HEK293T (cell line): ENCODE results near the gene XRCC1.

Experiments used
- ARNT ChIP-seq: fragments of 450-650 bp; IDR thresholded peaks from 2 replicates; pipeline ENCODE4 v1.6.1; 2017; ENCODE audit warnings: mild to moderate bottlenecking
- BHLHE40 ChIP-seq: fragments of 450-650 bp; IDR thresholded peaks from 2 replicates; pipeline ENCODE4 v1.6.1; 2016; ENCODE audit warnings: mild to moderate bottlenecking, moderate library complexity, borderline replicate concordance
- CTBP1 ChIP-seq: fragments of 450-650 bp; IDR thresholded peaks from 2 replicates; pipeline ENCODE4 v1.6.1; 2016; ENCODE audit warnings: borderline replicate concordance
- FOXA1 ChIP-seq: fragments of 450-650 bp; IDR thresholded peaks from 2 replicates; pipeline ENCODE4 v1.6.1; 2016; ENCODE audit warnings: mild to moderate bottlenecking
- FOXK2 ChIP-seq: fragments of 450-650 bp; IDR thresholded peaks from 2 replicates; pipeline ENCODE4 v1.6.1; 2016; ENCODE audit warnings: mild to moderate bottlenecking
- FOXM1 ChIP-seq: fragments of 450-650 bp; IDR thresholded peaks from 2 replicates; pipeline ENCODE4 v1.6.1; 2017; ENCODE audit warnings: mild to moderate bottlenecking, borderline replicate concordance
- HDGF ChIP-seq: fragments of 450-650 bp; IDR thresholded peaks from 2 replicates; pipeline ENCODE4 v1.6.1; 2017; ENCODE audit warnings: antibody characterized with exemption, borderline replicate concordance
- SP1 ChIP-seq: fragments of 450-650 bp; IDR thresholded peaks from 2 replicates; pipeline ENCODE4 v1.6.1; 2017
- SUZ12 ChIP-seq: fragments of 450-650 bp; IDR thresholded peaks from 2 replicates; pipeline ENCODE4 v1.6.1; 2016; ENCODE audit warnings: mild to moderate bottlenecking
- TARDBP ChIP-seq: fragments of 450-650 bp; IDR thresholded peaks from 2 replicates; pipeline ENCODE4 v1.6.1; 2016
- ZNF384 ChIP-seq: fragments of 450-650 bp; IDR thresholded peaks from 2 replicates; pipeline ENCODE4 v1.6.1; 2016

DNA sequence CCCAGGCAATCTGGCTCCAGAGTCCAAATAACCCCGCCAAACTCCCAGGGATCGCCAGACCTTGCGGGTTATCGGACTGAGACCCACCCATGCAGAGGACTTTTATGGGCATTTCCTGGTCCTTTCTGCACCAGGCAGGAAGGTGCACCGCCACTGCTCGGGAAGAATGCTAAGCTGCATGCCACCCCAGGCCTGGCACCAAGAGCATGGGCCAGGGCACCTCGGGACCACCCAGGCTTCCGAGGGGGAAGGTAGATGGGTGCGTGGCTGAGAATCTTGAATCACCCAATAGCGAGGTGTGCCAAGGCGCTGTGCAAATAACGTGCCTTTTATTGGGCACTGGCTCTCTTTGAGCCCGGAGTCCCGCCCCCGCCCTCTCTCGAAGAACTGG is 42.8 kb downstream of the XRCC1 start:
- TF ChIP-seq TARDBP = no peak
- no peak for TF ChIP-seq BHLHE40
- no peak for TF ChIP-seq FOXK2
- no peak for TF ChIP-seq SP1
- no peak for TF ChIP-seq HDGF
- TF ChIP-seq FOXA1 = no peak
- no peak for TF ChIP-seq FOXM1
- TF ChIP-seq ZNF384 = no peak
- TF ChIP-seq CTBP1 = no peak
- TF ChIP-seq SUZ12 = no peak
- TF ChIP-seq ARNT = no peak
